MM.1S (cell line): ENCODE results near the gene ABCF3.

Experiments
- DNase-seq: peaks from one replicate; pipeline ENCODE4 v3.0.0-alpha.2; 2015
- H2AFZ ChIP-seq: fragments of 300-600 bp; sonication (generic); 2 replicates; pipeline ENCODE4 v1.6.0; 2016; ENCODE audit warnings: antibody characterized with exemption, low read length
- H3F3A ChIP-seq: fragments of 300-600 bp; sonication (generic); 2 replicates; pipeline ENCODE4 v1.6.1; 2016; ENCODE audit warnings: mild to moderate bottlenecking, antibody characterized with exemption, low read length, moderate library complexity, mixed read lengths; ENCODE audit not compliant: insufficient read depth
- H3K27ac ChIP-seq: fragments of 300-600 bp; sonication (generic); 2 replicates; pipeline ENCODE4 v1.5.1; 2016; ENCODE audit warnings: mild to moderate bottlenecking, low read length
- H3K27me3 ChIP-seq: fragments of 300-600 bp; sonication (generic); replicated peaks from 2 replicates; pipeline ENCODE4 v1.6.0; 2016; ENCODE audit warnings: low read length; ENCODE audit not compliant: insufficient read depth
- H3K36me3 ChIP-seq: fragments of 300-600 bp; sonication (generic); replicated peaks from 2 replicates; pipeline ENCODE4 v1.6.1; 2016; ENCODE audit warnings: mild to moderate bottlenecking, low read length, mixed read lengths; ENCODE audit not compliant: insufficient read depth
- H3K4me1 ChIP-seq: fragments of 300-600 bp; sonication (generic); 2 replicates; pipeline ENCODE4 v1.6.1; 2016; ENCODE audit warnings: low read length, mixed read lengths
- H3K4me2 ChIP-seq: fragments of 300-600 bp; sonication (generic); 2 replicates; pipeline ENCODE4 v1.6.0; 2016; ENCODE audit warnings: low read depth, low read length
- H3K4me3 ChIP-seq: fragments of 300-600 bp; sonication (generic); 2 replicates; pipeline ENCODE4 v1.5.1; 2016; ENCODE audit warnings: low read length, mixed read lengths
- H3K79me2 ChIP-seq: fragments of 300-600 bp; sonication (generic); 2 replicates; pipeline ENCODE4 v1.6.1; 2016; ENCODE audit warnings: mixed run types, low read length, mixed read lengths
- H3K9ac ChIP-seq: fragments of 300-600 bp; sonication (generic); 2 replicates; pipeline ENCODE4 v1.6.1; 2016; ENCODE audit warnings: low read length, mixed read lengths
- H3K9me2 ChIP-seq: fragments of 300-600 bp; sonication (generic); replicated peaks from 2 replicates; pipeline ENCODE4 v1.6.1; 2016; ENCODE audit warnings: mild to moderate bottlenecking, low read length, mixed read lengths; ENCODE audit not compliant: insufficient read depth
- H3K9me3 ChIP-seq: fragments of 300-600 bp; sonication (generic); replicated peaks from 2 replicates; pipeline ENCODE4 v1.6.1; 2016; ENCODE audit warnings: mild to moderate bottlenecking, low read length, mixed read lengths; ENCODE audit not compliant: insufficient read depth
- H4K20me1 ChIP-seq: fragments of 300-600 bp; sonication (generic); 2 replicates; pipeline ENCODE4 v1.6.1; 2016; ENCODE audit warnings: mild to moderate bottlenecking, low read length, moderate library complexity, mixed read lengths; ENCODE audit not compliant: insufficient read depth
- CTCF ChIP-seq: fragments of 300-600 bp; sonication (generic); IDR thresholded peaks from 2 replicates; pipeline ENCODE4 v1.5.1; 2016; ENCODE audit warnings: antibody characterized with exemption, low read length, mixed read lengths
- EZH2 ChIP-seq: fragments of 300-600 bp; sonication (generic); optimal IDR thresholded peaks from 2 replicates; pipeline ENCODE3; 2017; ENCODE audit warnings: low read depth, mild to moderate bottlenecking, antibody characterized with exemption, low read length, mixed read lengths
- EZH2phosphoT487 ChIP-seq: fragments of 300-600 bp; sonication (generic); IDR thresholded peaks from 2 replicates; pipeline ENCODE4 v1.6.1; 2018; ENCODE audit warnings: antibody characterized with exemption, low read length

Gene ABCF3

DNA sequence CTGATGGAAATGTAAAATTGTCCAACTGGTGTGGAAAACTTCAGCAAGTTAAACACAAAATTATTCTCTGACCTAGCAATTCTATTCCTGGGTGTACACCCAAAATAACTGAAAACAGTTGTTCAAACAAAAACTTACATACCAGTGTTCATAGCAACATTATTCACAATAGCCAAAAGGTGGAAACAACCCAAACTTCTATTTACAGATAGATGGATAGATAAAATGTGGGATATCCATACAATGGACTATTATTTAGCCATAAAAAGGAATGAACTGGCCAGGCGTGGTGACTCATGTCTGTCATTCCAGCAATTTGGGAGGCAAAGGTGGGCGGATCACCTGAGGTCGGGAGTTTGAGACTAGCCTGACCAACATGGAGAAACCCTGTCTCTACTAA is 36.5 kb downstream of the ABCF3 start:
- H2AFZ ChIP-seq = no peak overlapping the region
- H3K4me2 ChIP-seq = no peak overlapping the region
- no peaks in the 10 kb centered on the region for H3K4me1 ChIP-seq
- peaks cover 20% of the 10 kb centered on the region for H3K27me3 ChIP-seq
- no peaks in the 10 kb centered on the region for H3K79me2 ChIP-seq
- no peak for DNase-seq
- H4K20me1 ChIP-seq = no peaks in the 10 kb centered on the region
- no peaks in the 10 kb centered on the region for H3K9me2 ChIP-seq
- H3K4me3 ChIP-seq = no peak overlapping the region
- H3K9me3 ChIP-seq = no peaks in the 10 kb centered on the region
- no peak overlapping the region for H3K27ac ChIP-seq
- no peaks in the 10 kb centered on the region for H3F3A ChIP-seq
- H3K36me3 ChIP-seq = no peaks in the 10 kb centered on the region
- TF ChIP-seq EZH2phosphoT487 = no peak
- no peak for TF ChIP-seq EZH2
- TF ChIP-seq CTCF = no peak
- H3K9ac ChIP-seq = no peak overlapping the region

- H3K27ac ChIP-seq = no peak overlapping the region
- no peaks in the 10 kb centered on the region for H3K79me2 ChIP-seq
- no peak overlapping the region for H2AFZ ChIP-seq
- no peaks in the 10 kb centered on the region for H3K4me1 ChIP-seq
- no peaks in the 10 kb centered on the region for H4K20me1 ChIP-seq
- no peak overlapping the region for H3K4me2 ChIP-seq
- no peak for TF ChIP-seq EZH2
- no peak for TF ChIP-seq EZH2phosphoT487
- TF ChIP-seq CTCF = no peak
- H3K4me3 ChIP-seq = no peak overlapping the region
- DNase-seq = no peak
- H3K27me3 ChIP-seq = peaks cover 27% of the 10 kb centered on the region
- no peaks in the 10 kb centered on the region for H3K36me3 ChIP-seq
- no peaks in the 10 kb centered on the region for H3K9me3 ChIP-seq
- no peak overlapping the region for H3K9ac ChIP-seq
- H3F3A ChIP-seq = no peaks in the 10 kb centered on the region
- no peaks in the 10 kb centered on the region for H3K9me2 ChIP-seq
Measured at GRCh38 chr3:184223946-184224345, 37.9 kb downstream of the ABCF3 start.

GRCh38 chr3:184227481-184227935 is 41.5 kb downstream of the ABCF3 start:
- Histone ChIP-seq H4K20me1 (no peaks in the 10 kb centered on the region), H3K9ac (no peak overlapping the region), H3K4me3 (no peak overlapping the region), H3K4me1 (no peaks in the 10 kb centered on the region), H3K9me3 (no peaks in the 10 kb centered on the region), H3K36me3 (no peaks in the 10 kb centered on the region), H3K27ac (no peak overlapping the region), H3K9me2 (no peaks in the 10 kb centered on the region), H3K79me2 (no peaks in the 10 kb centered on the region), H3K27me3 (peaks cover 55% of the 10 kb centered on the region), H3K4me2 (no peak overlapping the region), H2AFZ (no peak overlapping the region), H3F3A (no peaks in the 10 kb centered on the region)
- DNase-seq = peak; percentile 49
- no peak for TF ChIP-seq EZH2phosphoT487
- peak; percentile 91 for TF ChIP-seq CTCF
- TF ChIP-seq EZH2 = no peak
